Measurements from ENCODE around the gene SLC24A4.
A peak's percentile ranks its signal among the peaks of the same experiment; 100 is the strongest.

DNA sequence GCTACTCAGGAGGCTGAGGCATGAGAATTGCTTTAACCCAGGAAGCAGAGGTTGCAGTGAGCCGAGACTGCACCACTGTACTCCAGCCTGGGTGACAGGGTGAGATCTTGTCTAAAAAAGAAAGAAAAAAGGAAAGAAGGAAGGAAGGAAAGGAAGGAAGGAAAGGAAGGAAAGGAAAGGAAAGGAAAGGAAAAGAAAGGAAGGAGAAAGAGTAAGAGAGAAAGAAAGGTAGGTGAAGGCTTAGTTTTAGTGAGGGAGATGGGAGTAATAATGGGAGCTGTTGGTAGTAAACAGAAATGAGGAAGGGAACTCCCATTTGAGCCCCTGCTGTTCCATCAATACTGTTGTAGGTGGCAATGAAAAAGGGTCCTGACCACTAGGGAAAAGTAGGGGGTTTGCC lies 28.8 kb downstream of the SLC24A4 start:
- TF ChIP-seq ZNF335 (tag by site-specific recombination; conservative IDR thresholded peaks at IDR 0.05), result no peak
- TF ChIP-seq, protein P1, sequence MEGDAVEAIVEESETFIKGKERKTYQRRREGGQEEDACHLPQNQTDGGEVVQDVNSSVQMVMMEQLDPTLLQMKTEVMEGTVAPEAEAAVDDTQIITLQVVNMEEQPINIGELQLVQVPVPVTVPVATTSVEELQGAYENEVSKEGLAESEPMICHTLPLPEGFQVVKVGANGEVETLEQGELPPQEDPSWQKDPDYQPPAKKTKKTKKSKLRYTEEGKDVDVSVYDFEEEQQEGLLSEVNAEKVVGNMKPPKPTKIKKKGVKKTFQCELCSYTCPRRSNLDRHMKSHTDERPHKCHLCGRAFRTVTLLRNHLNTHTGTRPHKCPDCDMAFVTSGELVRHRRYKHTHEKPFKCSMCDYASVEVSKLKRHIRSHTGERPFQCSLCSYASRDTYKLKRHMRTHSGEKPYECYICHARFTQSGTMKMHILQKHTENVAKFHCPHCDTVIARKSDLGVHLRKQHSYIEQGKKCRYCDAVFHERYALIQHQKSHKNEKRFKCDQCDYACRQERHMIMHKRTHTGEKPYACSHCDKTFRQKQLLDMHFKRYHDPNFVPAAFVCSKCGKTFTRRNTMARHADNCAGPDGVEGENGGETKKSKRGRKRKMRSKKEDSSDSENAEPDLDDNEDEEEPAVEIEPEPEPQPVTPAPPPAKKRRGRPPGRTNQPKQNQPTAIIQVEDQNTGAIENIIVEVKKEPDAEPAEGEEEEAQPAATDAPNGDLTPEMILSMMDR (tag by site-specific recombination; IDR thresholded peaks at IDR 0.05), result no peak
- peak; percentile 98 for TF ChIP-seq PRDM1 (tag by site-specific recombination; IDR thresholded peaks at IDR 0.05)
- TF ChIP-seq ZNF514 (tag by site-specific recombination; IDR thresholded peaks at IDR 0.05), result no peak
- TF ChIP-seq, protein P2, sequence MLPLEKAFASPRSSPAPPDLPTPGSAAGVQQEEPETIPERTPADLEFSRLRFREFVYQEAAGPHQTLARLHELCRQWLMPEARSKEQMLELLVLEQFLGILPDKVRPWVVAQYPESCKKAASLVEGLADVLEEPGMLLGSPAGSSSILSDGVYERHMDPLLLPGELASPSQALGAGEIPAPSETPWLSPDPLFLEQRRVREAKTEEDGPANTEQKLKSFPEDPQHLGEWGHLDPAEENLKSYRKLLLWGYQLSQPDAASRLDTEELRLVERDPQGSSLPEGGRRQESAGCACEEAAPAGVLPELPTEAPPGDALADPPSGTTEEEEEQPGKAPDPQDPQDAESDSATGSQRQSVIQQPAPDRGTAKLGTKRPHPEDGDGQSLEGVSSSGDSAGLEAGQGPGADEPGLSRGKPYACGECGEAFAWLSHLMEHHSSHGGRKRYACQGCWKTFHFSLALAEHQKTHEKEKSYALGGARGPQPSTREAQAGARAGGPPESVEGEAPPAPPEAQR (tag by site-specific recombination; IDR thresholded peaks at IDR 0.05), result no peak
- no peak for TF ChIP-seq ZNF214 (tag by site-specific recombination; IDR thresholded peaks at IDR 0.05; ENCODE audit: borderline replicate concordance)
- no peak for TF ChIP-seq SP3 (tag by site-specific recombination; IDR thresholded peaks at IDR 0.05)

Data from HEK293 (cell line).